GM18951 (cell line): ENCODE measurements around the gene ANXA3.
"Not testable (repeated sequence)": the region's sequence is repeated elsewhere in the genome, so short reads cannot be mapped to it uniquely, and the experiment has no call there.

ENCODE experiments used
- POLR2A ChIP-seq: IDR thresholded peaks from 4 replicates; pipeline ENCODE4 v1.6.1; 2011; ENCODE audit warnings: mild to moderate bottlenecking; ENCODE audit not compliant: insufficient read length, insufficient read depth; ENCODE audit errors: extremely low read depth
- in situ Hi-C: fragments of 300-500 bp; cut with MboI; formaldehyde crosslinking; loops from one replicate; pipeline ENCODE4 v1.12.0; 2022; ENCODE audit warnings: low sequenced_read_pairs, mixed read lengths, inconsistent platforms; ENCODE audit not compliant: unreplicated experiment

Gene ANXA3

DNA sequence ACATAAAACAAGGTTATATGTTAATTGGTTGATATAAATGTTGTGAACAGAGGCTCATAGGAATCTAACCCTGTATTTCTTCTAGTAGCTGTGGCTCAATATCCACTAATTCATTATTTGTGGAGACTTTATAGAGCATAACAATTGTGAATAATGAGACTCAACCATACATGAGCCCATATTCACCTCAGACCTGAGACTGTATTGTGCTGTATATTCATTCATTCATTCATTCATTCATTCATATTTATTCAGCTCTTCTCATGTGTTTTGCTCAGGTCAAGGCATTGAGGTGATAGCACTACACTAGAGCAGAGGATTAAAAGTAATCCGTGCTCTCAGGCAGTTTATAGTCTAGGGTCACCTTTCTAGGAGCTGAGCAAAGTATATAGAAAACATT is 24.5 kb upstream of the ANXA3 start:
- in situ Hi-C loops: no loop called here

GRCh38 chr4:78527555-78527954 is 24.0 kb upstream of the ANXA3 start:
- no peak for TF ChIP-seq POLR2A
- in situ Hi-C loops: no loop called here

More for the DNA sequence above, 24.5 kb upstream of the ANXA3 start:
- no peak for TF ChIP-seq POLR2A

GRCh38 chr4:78528327-78528726 is 23.2 kb upstream of the ANXA3 start:
- in situ Hi-C loops: no loop called here
- TF ChIP-seq POLR2A: no peak

DNA sequence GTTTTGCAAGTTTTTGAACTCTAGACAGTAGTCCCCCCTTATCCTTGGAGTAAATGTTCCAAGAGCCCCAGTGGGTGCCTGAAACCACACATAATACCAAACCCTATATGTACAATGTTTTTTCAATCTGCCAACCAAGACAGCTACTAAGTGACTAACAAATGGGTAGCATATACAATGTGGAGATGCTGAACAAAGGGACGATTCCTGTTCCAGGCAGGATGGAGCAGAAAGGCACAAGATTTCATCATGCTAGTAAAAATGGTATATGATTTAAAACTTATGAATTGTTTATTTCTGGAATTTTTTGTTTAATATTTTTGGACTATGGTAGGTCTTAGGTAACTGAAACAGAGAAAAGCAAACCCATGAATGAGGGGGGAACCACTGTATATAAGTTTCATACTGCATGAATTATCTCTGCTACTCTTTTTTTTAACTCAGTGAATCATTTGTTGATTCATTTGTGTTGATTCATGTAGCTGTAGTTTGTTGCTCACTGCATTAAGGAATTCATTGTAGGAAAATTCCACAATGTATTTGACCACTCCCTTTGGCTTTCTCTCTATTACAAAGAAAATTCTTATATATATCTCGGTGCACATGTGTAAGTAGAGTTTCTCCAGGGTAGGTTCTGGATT is 21.9 kb upstream of the ANXA3 start:
- TF ChIP-seq POLR2A: no peak
- in situ Hi-C loops: no loop called here

DNA sequence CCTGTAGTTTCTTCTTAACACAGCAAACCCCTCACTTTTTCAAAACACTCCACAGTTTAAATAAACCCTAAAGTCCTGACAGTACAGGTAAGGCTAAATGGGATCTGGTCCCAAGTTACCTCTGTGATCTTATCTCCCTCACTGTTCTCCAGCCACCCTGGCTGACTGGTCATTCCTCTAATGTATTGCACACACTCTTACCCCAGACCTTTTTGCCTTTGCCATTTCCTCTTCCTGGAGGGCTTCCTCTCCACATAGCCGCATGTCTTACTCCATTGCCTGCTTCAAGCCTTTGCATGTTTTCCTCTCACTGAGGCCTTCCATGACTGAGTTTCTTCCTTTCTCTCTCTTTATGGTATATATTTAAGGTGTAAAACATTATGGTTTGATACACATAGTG is 19.5 kb upstream of the ANXA3 start:
- no peak for TF ChIP-seq POLR2A
- in situ Hi-C loops: no loop called here

GRCh38 chr4:78533854-78534253 is 17.7 kb upstream of the ANXA3 start:
- no peak for TF ChIP-seq POLR2A
- in situ Hi-C loops: no loop called here

- in situ Hi-C loops: no loop called here
These were observed 17.1 kb upstream of the ANXA3 start for GRCh38 chr4:78534286-78534955.

GRCh38 chr4:78542373-78542772 is 9.2 kb upstream of the ANXA3 start:
- TF ChIP-seq POLR2A: no peak
- in situ Hi-C loops: no loop called here

More at GRCh38 chr4:78534286-78534955, 17.1 kb upstream of the ANXA3 start:
- no peak for TF ChIP-seq POLR2A

GRCh38 chr4:78543424-78544125 is 8.0 kb upstream of the ANXA3 start:
- no peak for TF ChIP-seq POLR2A
- in situ Hi-C loops: no loop called here

GRCh38 chr4:78544678-78545077 is 6.9 kb upstream of the ANXA3 start:
- in situ Hi-C loops: no loop called here
- TF ChIP-seq POLR2A: no peak

GRCh38 chr4:78545275-78546246 is 6.0 kb upstream of the ANXA3 start:
- TF ChIP-seq POLR2A: no peak
- in situ Hi-C loops: no loop called here

DNA sequence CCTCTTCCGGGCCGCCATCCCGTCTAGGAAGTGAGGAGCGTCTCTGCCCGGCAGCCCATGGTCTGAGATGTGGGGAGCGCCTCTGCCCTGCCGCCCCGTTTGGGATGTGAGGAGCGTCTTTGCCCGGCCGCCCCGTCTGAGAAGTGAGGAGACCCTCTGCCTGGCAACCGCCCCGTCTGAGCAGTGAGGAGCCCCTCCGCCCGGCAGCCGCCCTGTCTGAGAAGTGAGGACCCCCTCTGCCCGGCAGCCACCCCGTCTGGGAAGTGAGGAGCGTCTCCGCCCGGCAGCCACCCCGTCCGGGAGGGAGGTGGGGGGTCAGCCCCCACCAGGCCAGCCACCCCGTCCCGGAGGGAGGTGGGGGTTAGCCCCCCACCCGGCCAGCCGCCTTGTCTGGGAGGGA is 3.7 kb upstream of the ANXA3 start:
- in situ Hi-C loops: not testable (repeated sequence)

DNA sequence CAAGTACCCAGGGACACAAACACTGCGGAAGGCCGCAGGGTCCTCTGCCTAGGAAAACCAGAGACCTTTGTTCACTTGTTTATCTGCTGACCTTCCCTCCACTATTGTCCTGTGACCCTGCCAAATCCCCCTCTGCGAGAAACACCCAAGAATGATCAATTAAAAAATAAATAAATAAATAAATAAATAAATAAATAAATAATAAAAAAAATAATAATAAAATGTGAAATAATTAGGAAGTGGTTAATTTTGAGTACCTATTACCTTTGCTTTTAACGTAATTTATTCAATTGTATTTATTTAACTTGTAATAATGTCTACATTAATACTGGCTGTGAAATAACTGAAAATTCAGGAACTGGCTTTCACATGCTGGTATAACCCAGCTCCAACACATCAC is 2.7 kb upstream of the ANXA3 start:
- in situ Hi-C loops: not testable (repeated sequence)

- TF ChIP-seq POLR2A: no peak
- in situ Hi-C loops: no loop called here
These were observed 946 bp downstream of the ANXA3 start for GRCh38 chr4:78552389-78553042.
